ENCODE data around the gene HOXA10.

HOXA10 gene

DNA sequence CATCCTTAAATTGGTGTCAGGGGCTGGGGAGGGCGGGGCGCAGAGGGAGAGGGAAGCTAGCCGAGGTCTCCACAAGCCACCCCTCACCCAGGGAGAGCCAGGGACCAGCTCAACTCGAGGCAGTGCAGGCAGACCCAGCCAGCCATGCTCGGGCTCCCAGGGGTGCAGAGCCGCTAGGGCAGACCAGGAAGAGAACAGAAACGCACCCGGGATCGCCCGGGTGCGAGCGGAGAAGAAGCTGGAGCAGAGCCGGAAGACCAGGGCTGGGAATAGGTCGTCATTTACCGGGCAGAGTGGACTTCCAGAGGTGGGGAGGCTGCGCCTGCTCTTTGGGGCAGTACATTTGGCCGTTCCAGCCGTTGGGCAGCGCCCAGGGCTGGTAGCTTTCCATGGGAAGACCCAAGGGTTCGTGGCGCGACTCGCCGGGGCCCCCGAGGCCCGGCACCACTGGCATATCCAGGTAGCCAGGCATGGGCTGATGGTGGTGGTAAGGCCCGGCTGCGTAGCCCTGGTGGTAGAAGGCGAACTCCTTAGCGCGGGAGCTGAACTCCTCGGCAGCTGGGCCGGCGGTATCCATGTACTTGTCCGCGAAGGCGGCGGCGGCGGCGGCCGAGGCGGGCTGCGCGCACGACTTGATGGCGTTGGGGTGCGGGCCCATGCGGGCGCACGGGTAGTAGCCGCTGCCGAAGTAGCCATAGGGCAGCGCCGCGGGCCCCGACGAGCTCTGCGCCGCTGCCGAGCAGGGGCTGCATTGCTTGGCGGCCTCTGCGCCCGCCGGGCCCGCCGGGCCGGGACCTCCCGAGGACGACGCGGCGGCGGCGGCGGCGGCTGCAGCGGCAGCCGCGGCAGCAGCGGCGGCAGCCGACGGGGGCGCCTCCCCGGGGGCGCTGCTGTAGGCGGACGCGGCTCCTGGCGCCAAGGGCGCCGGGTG, 25.0 kb upstream of the HOXA10 start:
- no peak overlapping the region for H3K27ac Mint-ChIP-seq
- peaks cover 2% of the 10 kb centered on the region for H3K36me3 Mint-ChIP-seq (ENCODE audit: low read depth)
- no peaks in the 10 kb centered on the region for H3K9me3 Mint-ChIP-seq
- H3K27me3 Mint-ChIP-seq (ENCODE audit: low read depth): peaks cover 85% of the 10 kb centered on the region
- no peaks in the 10 kb centered on the region for H3K4me1 Mint-ChIP-seq (ENCODE audit: low read depth)
- DNase-seq (ENCODE audit: low spot score): no peak
- peak overlapping the region; percentile 15 for H3K4me3 Mint-ChIP-seq

DNA sequence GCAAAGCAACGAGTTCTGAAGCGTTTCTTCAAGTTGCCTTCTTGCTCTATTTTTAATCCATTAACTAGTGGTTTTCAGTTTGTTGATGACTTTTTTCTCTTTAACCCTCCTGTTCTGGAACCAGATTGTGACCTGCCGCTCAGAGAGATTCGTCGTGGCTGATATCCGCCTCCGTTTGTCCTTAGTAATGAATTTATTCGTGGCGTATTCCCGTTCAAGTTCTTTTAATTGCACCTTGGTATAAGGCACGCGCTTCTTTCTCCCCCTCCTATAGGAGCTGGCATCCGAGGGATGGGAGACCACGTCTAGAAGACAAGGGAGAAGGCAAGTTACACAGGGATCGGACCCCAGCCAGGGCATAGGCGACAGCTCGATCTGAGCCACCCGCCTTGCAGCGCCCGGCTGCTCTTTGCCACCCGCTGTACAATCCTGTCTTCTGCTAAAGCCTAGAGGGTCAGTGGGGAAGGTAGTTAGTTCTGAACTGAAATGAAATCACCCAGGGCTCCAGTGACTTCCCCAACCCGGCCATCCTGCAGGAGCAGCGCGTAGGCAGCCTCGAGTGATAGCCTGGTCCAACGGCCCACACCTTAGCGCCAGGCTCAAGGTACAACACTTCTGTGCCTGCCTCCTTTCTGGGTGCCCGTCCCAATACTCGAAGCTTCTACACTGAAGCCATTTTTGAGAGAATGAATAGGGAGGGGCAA, 24.2 kb upstream of the HOXA10 start:
- no peaks in the 10 kb centered on the region for H3K4me1 Mint-ChIP-seq (ENCODE audit: low read depth)
- peaks cover 85% of the 10 kb centered on the region for H3K27me3 Mint-ChIP-seq (ENCODE audit: low read depth)
- peak overlapping the region; percentile 9 for H3K27ac Mint-ChIP-seq
- DNase-seq (ENCODE audit: low spot score): no peak
- no peak overlapping the region for H3K4me3 Mint-ChIP-seq
- H3K9me3 Mint-ChIP-seq: no peaks in the 10 kb centered on the region
- peaks cover 2% of the 10 kb centered on the region for H3K36me3 Mint-ChIP-seq (ENCODE audit: low read depth)

DNA sequence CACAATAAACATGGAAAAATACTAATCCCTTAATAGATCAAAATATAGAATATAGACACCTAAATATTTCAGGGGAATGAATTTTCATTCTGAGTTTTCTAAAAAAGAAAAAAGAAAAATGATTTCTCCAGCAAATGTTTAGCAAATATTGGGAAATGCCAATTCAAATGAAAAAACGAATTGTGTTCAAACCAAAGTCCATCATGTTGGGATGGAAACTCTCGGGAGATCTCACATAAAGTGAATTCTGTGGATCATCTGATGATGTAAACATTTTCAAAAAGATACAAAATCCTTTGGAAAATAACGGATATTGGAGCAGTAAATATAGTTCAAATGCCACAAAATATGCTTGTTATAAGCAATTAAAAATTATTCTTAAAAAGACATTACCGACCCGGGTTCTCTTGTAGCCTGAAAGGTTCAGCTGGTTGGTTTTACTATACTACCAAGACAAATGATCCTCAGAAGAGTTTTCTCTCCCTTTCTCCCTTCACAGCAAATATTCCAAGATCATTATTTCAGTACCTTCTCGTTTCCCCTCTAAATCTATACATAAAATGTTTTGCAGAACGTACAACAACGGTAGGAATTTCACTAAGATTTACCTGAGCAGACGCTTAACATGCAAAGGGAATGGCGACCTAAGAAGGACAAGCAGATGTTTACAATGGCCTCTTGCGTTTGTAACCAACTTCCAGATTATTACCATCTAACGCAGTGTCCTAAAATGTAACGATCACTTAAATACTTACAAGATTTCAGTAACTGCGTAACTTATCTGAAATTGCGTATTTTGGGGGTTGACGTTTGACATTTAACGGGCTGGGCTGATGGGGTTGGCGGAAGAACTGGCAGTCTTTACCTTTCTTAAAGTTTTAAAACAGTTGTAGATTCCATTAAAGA, 23.3 kb upstream of the HOXA10 start:
- H3K27me3 Mint-ChIP-seq (ENCODE audit: low read depth): peaks cover 82% of the 10 kb centered on the region
- H3K9me3 Mint-ChIP-seq: no peaks in the 10 kb centered on the region
- peaks cover 2% of the 10 kb centered on the region for H3K36me3 Mint-ChIP-seq (ENCODE audit: low read depth)
- DNase-seq (ENCODE audit: low spot score): no peak
- no peaks in the 10 kb centered on the region for H3K4me1 Mint-ChIP-seq (ENCODE audit: low read depth)
- H3K4me3 Mint-ChIP-seq: no peak overlapping the region
- H3K27ac Mint-ChIP-seq: no peak overlapping the region

DNA sequence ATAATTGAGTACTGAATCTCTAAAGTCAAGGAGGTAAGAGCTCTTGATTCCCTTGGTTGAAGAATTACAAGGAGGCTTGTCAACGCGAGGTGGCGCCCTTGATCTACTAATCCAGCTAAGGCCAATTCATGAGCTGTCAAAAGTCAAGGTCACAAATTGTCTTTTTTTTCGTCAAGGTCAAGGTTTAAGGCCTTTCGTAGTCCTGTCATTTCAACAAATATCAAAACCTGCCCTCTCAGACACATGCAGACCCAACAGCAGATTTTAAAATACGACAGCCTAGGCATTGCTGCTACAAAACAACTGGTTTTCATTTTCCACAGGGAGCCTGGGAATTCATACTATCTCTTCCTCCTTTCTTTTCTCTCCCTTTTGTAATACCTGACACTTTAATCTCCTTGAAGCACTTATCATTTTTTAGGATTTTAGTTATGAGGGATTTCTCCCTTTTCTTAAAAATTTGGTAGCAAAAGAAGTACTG, 22.2 kb upstream of the HOXA10 start:
- peak; percentile 47 for DNase-seq (ENCODE audit: low spot score)
- Mint-ChIP-seq H3K36me3 (ENCODE audit: low read depth) (peaks cover 2% of the 10 kb centered on the region), H3K27ac (no peak overlapping the region), H3K9me3 (no peaks in the 10 kb centered on the region), H3K4me1 (ENCODE audit: low read depth) (no peaks in the 10 kb centered on the region), H3K4me3 (no peak overlapping the region), H3K27me3 (ENCODE audit: low read depth) (peaks cover 81% of the 10 kb centered on the region)

DNA sequence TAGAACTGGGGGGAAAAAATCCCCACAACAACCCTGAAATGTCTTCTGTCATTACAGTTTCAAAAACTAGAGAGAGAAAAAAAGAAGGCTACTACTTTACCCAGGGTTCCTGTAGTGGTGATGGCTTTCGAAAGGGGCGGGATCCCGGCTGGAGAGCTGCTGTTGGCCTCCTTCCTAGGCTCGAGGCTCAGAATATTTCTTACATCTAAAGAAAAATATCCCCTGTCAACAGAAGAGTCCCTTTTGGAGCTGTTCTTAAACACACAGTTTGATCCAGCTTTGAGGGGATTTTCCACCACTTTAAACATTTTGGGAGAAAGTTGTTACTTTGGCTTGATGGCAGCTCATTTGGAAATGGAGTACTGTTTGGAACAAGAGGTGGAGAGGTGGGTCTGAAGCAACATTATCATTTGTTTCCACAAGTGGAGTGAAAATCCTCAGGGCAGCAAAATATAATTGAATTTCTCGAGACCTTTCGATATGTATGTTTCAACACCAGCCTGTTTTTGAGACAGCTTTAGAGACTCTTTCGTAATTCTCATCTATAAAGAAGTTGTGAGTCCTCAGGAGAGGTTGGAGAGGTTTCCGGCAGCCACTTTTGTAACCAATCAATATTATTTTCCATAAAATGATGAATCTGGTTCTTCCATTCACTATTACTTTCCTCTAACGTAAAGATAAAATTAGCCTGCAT, 20.7 kb upstream of the HOXA10 start:
- DNase-seq (ENCODE audit: low spot score): no peak
- Mint-ChIP-seq H3K27me3 (ENCODE audit: low read depth) (peaks cover 84% of the 10 kb centered on the region), H3K4me1 (ENCODE audit: low read depth) (no peaks in the 10 kb centered on the region), H3K36me3 (ENCODE audit: low read depth) (no peaks in the 10 kb centered on the region), H3K27ac (no peak overlapping the region), H3K4me3 (no peak overlapping the region), H3K9me3 (no peaks in the 10 kb centered on the region)

DNA sequence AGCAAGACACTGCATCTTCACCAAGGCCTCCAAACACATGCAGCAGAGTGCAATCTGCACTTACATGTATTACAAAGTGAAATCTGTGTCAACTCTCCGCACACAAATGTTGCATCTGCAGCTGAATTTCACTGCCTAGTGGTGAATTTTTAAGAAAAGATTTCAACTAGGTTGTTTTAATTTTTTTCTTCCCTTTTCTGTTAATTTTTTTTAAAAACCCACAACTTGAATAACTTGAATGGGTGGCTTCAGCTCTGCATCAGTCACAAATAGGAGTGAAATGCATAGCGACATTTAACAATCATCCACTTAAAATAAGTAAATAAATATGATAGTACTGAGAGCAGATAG, 19.9 kb upstream of the HOXA10 start:
- Mint-ChIP-seq H3K4me3 (no peak overlapping the region), H3K36me3 (ENCODE audit: low read depth) (no peaks in the 10 kb centered on the region)

DNA sequence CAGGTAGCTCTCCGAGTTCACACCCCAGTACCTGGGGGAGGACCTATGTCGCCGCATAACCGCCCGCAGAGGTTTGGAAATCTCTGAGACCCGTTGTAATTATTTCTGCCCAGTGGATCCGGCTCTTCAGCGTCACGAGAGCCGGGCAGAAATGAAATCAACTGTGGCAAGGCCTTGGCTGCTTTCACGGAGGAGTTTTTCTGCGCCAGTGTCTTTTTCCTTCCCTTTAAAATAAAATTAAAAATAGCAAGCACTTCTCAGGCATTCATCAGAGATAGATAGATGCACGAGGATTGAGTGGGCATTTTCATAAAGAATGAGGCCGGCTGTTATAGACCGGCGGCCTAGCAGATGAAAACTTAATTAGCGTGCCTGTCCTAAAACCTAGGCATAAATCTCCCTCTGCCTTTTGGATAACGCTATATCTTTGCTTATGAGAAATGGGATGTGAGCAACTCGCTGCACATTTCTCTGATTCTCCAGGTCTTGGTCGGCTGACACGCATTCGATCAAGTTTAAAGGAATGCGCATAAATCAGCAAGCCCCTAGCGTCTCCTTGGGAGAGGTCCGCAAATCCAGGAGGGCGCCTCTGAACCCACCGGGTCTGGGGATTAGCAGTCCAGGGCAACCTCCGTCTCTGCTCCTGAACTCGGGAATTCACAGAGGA, 19.3 kb upstream of the HOXA10 start:
- no peak for DNase-seq (ENCODE audit: low spot score)
- peaks cover 89% of the 10 kb centered on the region for H3K27me3 Mint-ChIP-seq (ENCODE audit: low read depth)
- no peak overlapping the region for H3K4me3 Mint-ChIP-seq
- H3K36me3 Mint-ChIP-seq (ENCODE audit: low read depth): peaks cover 2% of the 10 kb centered on the region
- H3K4me1 Mint-ChIP-seq (ENCODE audit: low read depth): peaks cover 4% of the 10 kb centered on the region
- H3K27ac Mint-ChIP-seq: peak overlapping the region; percentile 49
- no peaks in the 10 kb centered on the region for H3K9me3 Mint-ChIP-seq

More for the DNA sequence above, 19.9 kb upstream of the HOXA10 start:
- H3K27me3 Mint-ChIP-seq (ENCODE audit: low read depth): peaks cover 89% of the 10 kb centered on the region
- DNase-seq (ENCODE audit: low spot score): no peak
- no peaks in the 10 kb centered on the region for H3K9me3 Mint-ChIP-seq
- H3K27ac Mint-ChIP-seq: no peak overlapping the region
- H3K4me1 Mint-ChIP-seq (ENCODE audit: low read depth): no peaks in the 10 kb centered on the region

DNA sequence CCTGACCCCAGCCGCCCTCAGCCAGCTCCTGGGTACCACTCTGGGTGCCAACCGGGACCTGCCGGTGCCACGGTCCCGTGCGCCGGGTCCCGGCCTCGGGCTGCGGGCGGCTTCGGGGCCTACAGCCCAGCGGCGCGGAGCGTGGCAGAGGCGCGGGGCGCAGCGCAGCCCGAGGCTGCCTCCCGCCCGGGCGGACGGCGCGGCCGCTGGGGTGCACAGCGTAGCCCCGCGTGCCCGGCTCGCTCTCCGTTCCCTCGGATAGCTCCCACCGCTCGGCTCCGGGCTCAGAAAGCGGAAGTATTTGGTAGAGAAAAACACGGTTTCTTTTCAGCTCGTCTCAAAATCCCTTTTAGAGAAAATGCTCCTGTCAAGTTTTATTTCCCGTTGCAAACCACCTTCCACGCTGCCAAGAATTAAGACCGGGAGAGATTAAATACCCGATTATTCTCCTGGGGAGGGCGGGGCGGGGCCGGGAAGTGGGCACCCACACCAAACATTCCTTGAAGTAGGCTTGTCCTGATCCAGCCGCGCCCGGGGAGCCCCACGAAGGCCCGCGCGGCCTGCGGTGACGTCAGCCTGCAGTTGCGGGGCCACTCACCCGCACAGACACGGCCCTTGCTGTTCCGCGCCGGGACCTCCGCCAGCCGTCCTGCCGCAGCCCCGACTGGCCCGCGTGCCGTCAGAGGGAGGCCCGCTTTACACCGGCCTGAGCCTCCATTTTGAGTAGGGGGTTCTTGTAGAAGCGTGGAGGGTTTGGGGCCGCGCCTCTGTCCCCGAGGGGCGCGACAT, 18.6 kb upstream of the HOXA10 start:
- H3K36me3 Mint-ChIP-seq (ENCODE audit: low read depth): peaks cover 7% of the 10 kb centered on the region
- peaks cover 89% of the 10 kb centered on the region for H3K27me3 Mint-ChIP-seq (ENCODE audit: low read depth)
- no peak for DNase-seq (ENCODE audit: low spot score)
- no peak overlapping the region for H3K27ac Mint-ChIP-seq
- H3K9me3 Mint-ChIP-seq: no peaks in the 10 kb centered on the region
- H3K4me3 Mint-ChIP-seq: no peak overlapping the region
- H3K4me1 Mint-ChIP-seq (ENCODE audit: low read depth): peaks cover 9% of the 10 kb centered on the region

DNA sequence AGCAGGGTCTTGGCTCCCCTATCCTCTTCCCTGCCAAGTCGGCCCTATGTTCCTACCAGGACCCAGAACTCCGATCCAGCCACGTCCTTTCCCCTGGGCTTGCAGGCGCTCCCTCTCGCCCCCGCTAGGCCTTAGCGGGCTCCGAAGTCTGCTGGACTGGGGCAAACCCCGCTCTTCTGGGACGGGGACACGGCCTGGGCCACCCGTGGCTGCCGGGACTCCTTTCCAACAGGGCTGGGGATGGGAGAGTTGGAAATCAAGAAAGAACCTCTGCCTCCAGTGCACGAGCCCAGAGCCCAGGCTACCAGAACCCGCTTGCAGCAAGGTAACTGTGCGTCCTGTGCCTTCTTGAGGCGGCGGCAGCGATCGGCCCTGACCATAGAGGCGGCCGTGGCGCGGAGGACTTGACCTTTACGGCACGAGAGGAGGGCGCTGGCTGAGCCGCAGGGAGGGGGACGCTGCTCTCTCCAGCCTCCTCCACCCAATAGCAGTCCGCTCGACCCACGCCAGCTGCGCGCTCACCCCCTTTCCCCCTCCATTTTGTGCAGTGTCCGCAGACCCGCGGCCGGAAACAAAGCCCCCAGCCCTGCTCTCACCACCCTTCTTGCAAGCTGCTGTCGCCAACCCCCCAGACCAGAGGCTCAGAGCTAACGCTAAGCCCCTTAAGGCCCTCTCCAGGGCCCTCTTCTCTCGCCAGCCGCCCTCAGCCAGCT, 17.9 kb upstream of the HOXA10 start:
- H3K27ac Mint-ChIP-seq: no peak overlapping the region
- peaks cover 7% of the 10 kb centered on the region for H3K36me3 Mint-ChIP-seq (ENCODE audit: low read depth)
- peaks cover 89% of the 10 kb centered on the region for H3K27me3 Mint-ChIP-seq (ENCODE audit: low read depth)
- no peaks in the 10 kb centered on the region for H3K9me3 Mint-ChIP-seq
- no peak overlapping the region for H3K4me3 Mint-ChIP-seq
- H3K4me1 Mint-ChIP-seq (ENCODE audit: low read depth): peaks cover 12% of the 10 kb centered on the region
- no peak for DNase-seq (ENCODE audit: low spot score)

DNA sequence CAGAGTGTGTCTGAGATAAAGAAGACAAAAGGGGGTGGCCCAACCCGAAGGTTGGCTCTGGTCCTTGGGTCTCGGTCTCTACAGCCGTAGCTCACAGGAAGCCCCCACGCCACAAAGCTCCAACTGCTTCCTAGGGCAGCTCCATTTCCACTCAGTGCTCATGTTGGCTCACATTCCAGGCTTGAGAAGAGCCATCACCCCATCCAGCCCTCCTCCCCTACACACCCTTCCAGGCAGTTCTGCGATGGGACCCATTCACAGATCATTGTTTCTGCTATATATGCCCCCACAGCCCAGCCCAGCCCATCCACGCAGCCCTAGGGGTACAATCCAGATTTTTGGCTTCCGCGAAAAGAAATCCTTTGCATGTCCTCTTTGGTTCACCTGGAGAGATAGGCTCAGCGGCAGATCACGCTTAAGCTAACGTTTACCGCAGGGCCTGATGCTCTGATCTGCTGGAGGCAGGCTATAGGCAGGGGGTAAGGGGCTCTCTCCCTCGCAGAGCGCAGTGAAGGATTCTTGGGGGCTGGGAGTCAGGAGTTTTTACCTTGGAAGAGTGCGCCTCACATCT, 17.1 kb upstream of the HOXA10 start:
- H3K4me1 Mint-ChIP-seq (ENCODE audit: low read depth): peaks cover 12% of the 10 kb centered on the region
- H3K36me3 Mint-ChIP-seq (ENCODE audit: low read depth): peaks cover 7% of the 10 kb centered on the region
- DNase-seq (ENCODE audit: low spot score): no peak
- no peak overlapping the region for H3K4me3 Mint-ChIP-seq
- peak overlapping the region; percentile 31 for H3K27ac Mint-ChIP-seq
- no peaks in the 10 kb centered on the region for H3K9me3 Mint-ChIP-seq
- peaks cover 89% of the 10 kb centered on the region for H3K27me3 Mint-ChIP-seq (ENCODE audit: low read depth)

DNA sequence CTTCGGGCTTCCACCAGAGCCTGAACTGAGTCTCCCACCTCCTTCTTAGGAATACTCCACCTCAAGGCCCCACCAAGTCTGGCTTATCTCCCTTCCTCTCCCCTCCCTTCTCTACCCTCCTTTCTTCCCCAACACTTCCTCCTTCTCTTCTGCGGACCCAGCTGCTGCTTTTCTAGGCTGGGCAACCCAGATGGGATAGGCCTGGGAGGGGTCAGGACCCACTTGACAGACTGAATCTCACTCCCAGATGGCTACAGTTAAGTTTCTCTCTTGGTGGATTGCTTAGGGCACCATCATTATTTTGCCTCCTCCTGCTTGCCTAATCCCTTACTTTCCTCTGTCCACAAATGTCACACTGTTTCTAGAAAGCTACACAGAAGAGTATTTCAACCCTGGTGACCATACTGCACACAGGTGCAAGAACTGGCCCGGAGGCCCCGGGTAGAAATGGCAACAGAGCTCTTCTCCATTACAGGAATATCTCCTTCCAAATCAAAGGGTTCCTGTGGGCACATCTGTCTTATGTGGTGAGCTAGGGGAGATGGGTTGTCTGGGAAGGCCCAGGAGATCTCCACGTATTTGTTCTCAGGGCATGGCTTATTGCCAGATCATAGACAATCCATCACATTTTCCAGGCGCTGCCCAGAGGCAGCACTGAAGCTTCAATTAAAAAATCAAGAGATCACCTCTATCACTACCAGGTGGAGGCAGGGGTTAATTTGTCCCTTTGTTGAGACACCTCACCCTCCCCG, 16.1 kb upstream of the HOXA10 start:
- peaks cover 7% of the 10 kb centered on the region for H3K36me3 Mint-ChIP-seq (ENCODE audit: low read depth)
- peaks cover 3% of the 10 kb centered on the region for H3K9me3 Mint-ChIP-seq

More for the DNA sequence above, 16.1 kb upstream of the HOXA10 start:
- peaks cover 95% of the 10 kb centered on the region for H3K27me3 Mint-ChIP-seq (ENCODE audit: low read depth)
- DNase-seq (ENCODE audit: low spot score): no peak
- H3K4me3 Mint-ChIP-seq: no peak overlapping the region
- H3K27ac Mint-ChIP-seq: no peak overlapping the region
- H3K4me1 Mint-ChIP-seq (ENCODE audit: low read depth): peaks cover 19% of the 10 kb centered on the region

Measured in T-helper 2 cell treated with Interferon-gamma antibody and Interleukin-4, amounts not matched to agents 5 μg/mL and 100 μg/mL, for 36 hours (primary cell).